Measurements from ENCODE around the gene OBP2A. TPM values are rescaled to one million over a fixed set of nuclear protein-coding genes. Genes with fewer than 3 reads are reported as not detected.

OBP2A gene
- total RNA-seq (2022; extraction: Qiagen RNA extraction; ENCODE audit: low read depth) = 0.14 TPM in 1 of 5 replicates, not detected in the others

DNA sequence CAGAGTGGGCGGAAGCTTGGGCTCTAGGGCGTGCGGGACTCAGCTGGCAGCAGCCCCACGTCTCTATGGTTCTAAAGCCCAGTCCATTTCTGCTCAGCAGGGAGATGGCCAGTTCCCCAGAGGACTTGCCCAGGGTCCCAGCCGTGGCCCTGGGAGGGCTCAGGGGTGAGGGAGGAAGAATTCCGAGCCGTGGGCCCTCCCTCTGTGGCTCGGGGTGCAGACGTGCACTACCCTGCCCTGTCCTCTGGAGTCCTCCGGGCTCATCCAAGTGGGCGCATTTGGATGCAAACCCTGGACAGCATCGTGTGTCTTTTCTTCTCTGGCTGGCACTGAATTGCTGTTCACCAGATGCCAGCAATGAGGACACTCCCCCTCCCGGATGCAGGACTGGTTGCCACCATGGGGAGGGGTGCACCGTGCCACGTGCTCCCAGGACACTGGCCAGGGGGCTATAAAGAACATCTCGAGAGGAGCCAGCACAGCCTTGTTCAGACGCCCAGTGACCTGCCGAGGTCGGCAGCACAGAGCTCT, at the start of gene OBP2A:
Gene OBP2A (plus strand): TSS at position 481 of the 531 bp plus-strand sequence. CDS start 55 bp downstream, outside the sequence.

DNA sequence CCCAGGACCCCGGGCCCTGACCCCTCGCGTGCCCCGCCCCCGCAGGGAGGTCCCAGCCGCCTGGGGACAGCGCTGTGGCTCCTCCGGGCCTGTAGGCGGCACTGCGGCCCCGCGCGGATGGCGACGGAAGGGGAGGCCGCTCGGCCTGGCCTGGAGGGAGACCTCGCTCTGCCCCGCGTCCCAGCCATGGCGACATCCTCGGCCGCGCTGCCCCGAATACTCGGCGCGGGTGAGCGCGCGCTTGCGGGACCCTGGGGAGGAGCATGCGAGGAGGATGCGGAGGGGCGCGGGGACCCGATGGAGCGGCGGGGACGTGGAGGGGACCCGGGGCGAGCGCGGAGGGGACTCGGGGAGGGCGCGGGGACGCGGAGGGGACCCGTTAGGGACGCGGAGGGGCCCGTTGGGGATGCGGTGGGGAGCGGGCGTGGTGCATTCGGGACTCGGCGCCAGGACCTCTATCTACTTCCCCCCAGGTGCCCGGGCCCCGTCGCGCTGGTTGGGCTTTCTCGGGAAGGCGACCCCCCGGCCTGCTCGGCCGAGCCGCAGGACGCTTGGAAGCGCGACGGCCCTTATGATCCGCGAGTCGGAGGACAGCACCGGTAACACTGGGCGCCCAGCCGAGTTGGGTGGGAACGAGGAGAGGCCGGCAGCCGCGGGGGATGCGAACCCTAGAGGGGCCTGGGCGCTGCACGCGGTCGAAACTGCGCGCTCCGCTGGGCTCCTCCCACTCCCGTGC, 45.2 kb upstream of the OBP2A start, which contains the start of gene MRPS2:
Gene MRPS2 (plus strand): TSS at position 158 of the 736 bp plus-strand sequence. CDS start 29 bp downstream, at position 187.

GRCh38 chr9:135520916-135521607, 24.9 kb upstream of the OBP2A start, which contains the start of gene LCN1:
TSS of gene LCN1 (plus strand) at chr9:135521440. CDS start at chr9:135521498, 58 bp downstream.

GRCh38 chr9:135561391-135562234, 15.7 kb downstream of the OBP2A start, which contains the start of gene PAEP:
TSS of gene PAEP (plus strand) at chr9:135561756.

Other genes starting within 250 kb of the OBP2A start
- gene PPP1R26, start 66.3 kb upstream of the OBP2A start, total RNA-seq (2022; extraction: Qiagen RNA extraction; ENCODE audit: low read depth) = 15.0 to 20.1 TPM (median 19.0 TPM) in 5 replicates
- 111 to 136 TPM (median 122 TPM) in 5 replicates for gene MRPS2, start 45.4 kb upstream of the OBP2A start, total RNA-seq (2022; extraction: Qiagen RNA extraction; ENCODE audit: low read depth)
- gene LCN1, start 24.7 kb upstream of the OBP2A start, total RNA-seq (2022; extraction: Qiagen RNA extraction; ENCODE audit: low read depth) = not detected in 5 replicates
- 0.13 to 0.46 TPM (median 0.20 TPM) in 3 of 5 replicates, not detected in the others for gene PAEP, start 15.6 kb downstream of the OBP2A start, total RNA-seq (2022; extraction: Qiagen RNA extraction; ENCODE audit: low read depth)
- gene GLT6D1, start 93.4 kb downstream of the OBP2A start, total RNA-seq (2022; extraction: Qiagen RNA extraction; ENCODE audit: low read depth) = not detected in 5 replicates
- not detected in 5 replicates for gene LCN9, start 117.2 kb downstream of the OBP2A start, total RNA-seq (2022; extraction: Qiagen RNA extraction; ENCODE audit: low read depth)
- gene SOHLH1, start 153.4 kb downstream of the OBP2A start, total RNA-seq (2022; extraction: Qiagen RNA extraction; ENCODE audit: low read depth) = not detected in 5 replicates
- gene KCNT1, start 156.1 kb downstream of the OBP2A start, total RNA-seq (2022; extraction: Qiagen RNA extraction; ENCODE audit: low read depth) = not detected in 5 replicates